Neural progenitor cell (in vitro differentiated cells): Measurements from ENCODE around the gene PCGF6. TPM values are rescaled to one million over a fixed set of nuclear protein-coding genes. Genes with fewer than 3 reads are reported as not detected.

Experiments used
- DNase-seq: peaks from one replicate; pipeline ENCODE4 v3.0.0-alpha.2; 2016; ENCODE audit warnings: low spot score
- H2AFZ ChIP-seq: fragments of 200-600 bp; sonication (generic); replicated peaks from 2 replicates; pipeline ENCODE4 v1.6.1; 2016; ENCODE audit warnings: antibody characterized with exemption
- H3F3A ChIP-seq: fragments of 200-600 bp; sonication (generic); 2 replicates; pipeline ENCODE4 v1.6.1; 2016; ENCODE audit warnings: antibody characterized with exemption, low read depth
- H3K27ac ChIP-seq: fragments of 200-600 bp; sonication (generic); 2 replicates; pipeline ENCODE4 v1.5.1; 2016; ENCODE audit warnings: mild to moderate bottlenecking
- H3K27me3 ChIP-seq: fragments of 200-600 bp; sonication (generic); 2 replicates; pipeline ENCODE4 v1.6.1; 2016; ENCODE audit warnings: mild to moderate bottlenecking, moderate library complexity
- H3K36me3 ChIP-seq: fragments of 200-600 bp; sonication (generic); 2 replicates; pipeline ENCODE4 v1.5.1; 2016
- H3K4me1 ChIP-seq: fragments of 200-600 bp; sonication (generic); 2 replicates; pipeline ENCODE4 v1.6.1; 2016; ENCODE audit warnings: mixed run types
- H3K4me2 ChIP-seq: fragments of 200-600 bp; sonication (generic); 2 replicates; pipeline ENCODE4 v1.6.1; 2016
- H3K4me3 ChIP-seq: fragments of 200-600 bp; sonication (generic); 2 replicates; pipeline ENCODE4 v1.5.1; 2016
- H3K79me2 ChIP-seq: fragments of 200-600 bp; sonication (generic); 2 replicates; pipeline ENCODE4 v1.6.1; 2016; ENCODE audit warnings: low read depth
- H3K9ac ChIP-seq: fragments of 200-600 bp; sonication (generic); 2 replicates; pipeline ENCODE4 v1.6.1; 2016
- H3K9me3 ChIP-seq: fragments of 200-600 bp; sonication (generic); 2 replicates; pipeline ENCODE4 v1.5.1; 2016; ENCODE audit warnings: low read depth
- H4K20me1 ChIP-seq: fragments of 200-600 bp; sonication (generic); 2 replicates; pipeline ENCODE4 v1.6.1; 2016; ENCODE audit warnings: low read depth
- H3K27ac Mint-ChIP-seq: 3 replicates; pipeline ENCODE4 v1.8.0; 2021; ENCODE audit warnings: mixed read lengths
- H3K27me3 Mint-ChIP-seq: 2 replicates; pipeline ENCODE4 v1.8.0; 2022; ENCODE audit warnings: low read depth, mild to moderate bottlenecking, inconsistent platforms, moderate library complexity, mixed read lengths; ENCODE audit not compliant: insufficient read depth
- H3K36me3 Mint-ChIP-seq: 3 replicates; pipeline ENCODE4 v1.8.0; 2021; ENCODE audit warnings: mixed read lengths
- H3K4me1 Mint-ChIP-seq: 3 replicates; pipeline ENCODE4 v1.8.0; 2021; ENCODE audit warnings: mixed read lengths
- H3K4me3 Mint-ChIP-seq: 3 replicates; pipeline ENCODE4 v1.8.0; 2021; ENCODE audit warnings: mild to moderate bottlenecking, moderate library complexity, mixed read lengths
- H3K9me3 Mint-ChIP-seq: 3 replicates; pipeline ENCODE4 v1.8.0; 2020; ENCODE audit warnings: mixed read lengths
- EZH2 ChIP-seq: fragments of 200-600 bp; sonication (generic); IDR thresholded peaks from 2 replicates; pipeline ENCODE4 v1.6.1; 2017; ENCODE audit warnings: antibody characterized with exemption, mild to moderate bottlenecking, moderate library complexity
- EZH2phosphoT487 ChIP-seq: fragments of 200-600 bp; sonication (generic); IDR thresholded peaks from 2 replicates; pipeline ENCODE4 v1.6.1; 2017; ENCODE audit warnings: antibody characterized with exemption
- total RNA-seq: library from RNA; depleted of rRNA; stranded (reverse); fragments of >200 nt; gene quantifications from 2 replicates; pipeline ENCODE4 v1.2.3, GENCODE V29; 2015; ENCODE audit warnings: low replicate concordance
- TF ChIP-seq, protein P1 (sequence below): fragments of 200-600 bp; sonication (generic); IDR thresholded peaks from 2 replicates; pipeline ENCODE4 v1.5.1; 2017; ENCODE audit warnings: antibody characterized with exemption, mild to moderate bottlenecking

PCGF6 gene
- total RNA-seq, 1 donor from 2014 or later: 28.8 TPM

DNA sequence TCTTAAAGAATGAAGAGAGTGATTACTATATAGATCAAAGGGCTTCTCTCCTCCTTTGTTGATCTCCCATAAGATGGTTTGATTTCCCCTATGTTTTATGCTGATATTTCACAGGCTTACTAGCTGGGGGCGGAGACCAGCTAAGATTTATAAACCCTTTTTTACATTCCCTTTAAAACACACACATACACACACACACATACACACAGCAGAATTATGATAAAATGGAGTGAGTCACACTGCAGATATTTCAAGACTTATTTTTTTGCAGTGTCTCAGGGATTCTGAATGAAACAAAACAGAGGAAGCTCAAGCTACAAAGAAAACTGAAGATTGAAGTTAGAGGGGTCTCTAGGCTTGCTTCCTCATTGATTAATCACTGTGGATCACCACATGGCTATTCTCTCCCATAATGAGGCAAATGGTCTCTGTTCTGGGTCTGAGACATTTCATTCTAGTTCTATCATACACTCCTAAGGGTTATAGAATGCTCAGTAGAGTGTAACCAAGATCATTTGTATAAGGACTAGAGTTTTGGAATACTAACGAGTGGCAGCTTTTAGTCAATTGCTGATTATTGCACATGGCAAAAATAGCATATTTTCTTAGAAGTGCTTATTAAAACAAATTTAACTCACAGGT is 55.4 kb downstream of the PCGF6 start:
- Histone ChIP-seq H3K4me1 (no peaks in the 10 kb centered on the region), H3K27me3 (no peaks in the 10 kb centered on the region), H3K4me3 (no peak overlapping the region), H3K9me3 (no peaks in the 10 kb centered on the region), H2AFZ (no peak overlapping the region), H3F3A (no peaks in the 10 kb centered on the region), H3K79me2 (no peaks in the 10 kb centered on the region), H3K27ac (no peak overlapping the region), H3K9ac (no peak overlapping the region), H3K36me3 (no peaks in the 10 kb centered on the region), H4K20me1 (no peaks in the 10 kb centered on the region), H3K4me2 (no peak overlapping the region)
- Mint-ChIP-seq H3K4me1 (no peaks in the 10 kb centered on the region), H3K9me3 (no peaks in the 10 kb centered on the region), H3K27ac (no peak overlapping the region), H3K36me3 (no peaks in the 10 kb centered on the region), H3K4me3 (no peak overlapping the region), H3K27me3 (peaks cover 2% of the 10 kb centered on the region)
- TF ChIP-seq, protein P1, sequence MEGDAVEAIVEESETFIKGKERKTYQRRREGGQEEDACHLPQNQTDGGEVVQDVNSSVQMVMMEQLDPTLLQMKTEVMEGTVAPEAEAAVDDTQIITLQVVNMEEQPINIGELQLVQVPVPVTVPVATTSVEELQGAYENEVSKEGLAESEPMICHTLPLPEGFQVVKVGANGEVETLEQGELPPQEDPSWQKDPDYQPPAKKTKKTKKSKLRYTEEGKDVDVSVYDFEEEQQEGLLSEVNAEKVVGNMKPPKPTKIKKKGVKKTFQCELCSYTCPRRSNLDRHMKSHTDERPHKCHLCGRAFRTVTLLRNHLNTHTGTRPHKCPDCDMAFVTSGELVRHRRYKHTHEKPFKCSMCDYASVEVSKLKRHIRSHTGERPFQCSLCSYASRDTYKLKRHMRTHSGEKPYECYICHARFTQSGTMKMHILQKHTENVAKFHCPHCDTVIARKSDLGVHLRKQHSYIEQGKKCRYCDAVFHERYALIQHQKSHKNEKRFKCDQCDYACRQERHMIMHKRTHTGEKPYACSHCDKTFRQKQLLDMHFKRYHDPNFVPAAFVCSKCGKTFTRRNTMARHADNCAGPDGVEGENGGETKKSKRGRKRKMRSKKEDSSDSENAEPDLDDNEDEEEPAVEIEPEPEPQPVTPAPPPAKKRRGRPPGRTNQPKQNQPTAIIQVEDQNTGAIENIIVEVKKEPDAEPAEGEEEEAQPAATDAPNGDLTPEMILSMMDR: no peak
- TF ChIP-seq EZH2: no peak
- no peak for TF ChIP-seq EZH2phosphoT487
- DNase-seq: no peak

GRCh38 chr10:103291588-103291987 is 59.4 kb downstream of the PCGF6 start:
- no peaks in the 10 kb centered on the region for H3K79me2 ChIP-seq
- H3K27ac ChIP-seq: no peak overlapping the region
- no peak overlapping the region for H3K9ac ChIP-seq
- H3F3A ChIP-seq: no peaks in the 10 kb centered on the region
- Mint-ChIP-seq H3K27me3 (peaks cover 2% of the 10 kb centered on the region), H3K36me3 (no peaks in the 10 kb centered on the region), H3K4me1 (no peaks in the 10 kb centered on the region), H3K27ac (no peak overlapping the region), H3K9me3 (no peaks in the 10 kb centered on the region), H3K4me3 (no peak overlapping the region)
- no peaks in the 10 kb centered on the region for H4K20me1 ChIP-seq
- DNase-seq: no peak
- H3K9me3 ChIP-seq: no peaks in the 10 kb centered on the region
- H3K27me3 ChIP-seq: no peaks in the 10 kb centered on the region
- TF ChIP-seq EZH2phosphoT487: no peak
- TF ChIP-seq, protein P1: no peak
- no peak for TF ChIP-seq EZH2
- no peak overlapping the region for H3K4me2 ChIP-seq
- H2AFZ ChIP-seq: no peak overlapping the region
- H3K4me1 ChIP-seq: no peaks in the 10 kb centered on the region
- H3K4me3 ChIP-seq: no peak overlapping the region
- no peaks in the 10 kb centered on the region for H3K36me3 ChIP-seq

DNA sequence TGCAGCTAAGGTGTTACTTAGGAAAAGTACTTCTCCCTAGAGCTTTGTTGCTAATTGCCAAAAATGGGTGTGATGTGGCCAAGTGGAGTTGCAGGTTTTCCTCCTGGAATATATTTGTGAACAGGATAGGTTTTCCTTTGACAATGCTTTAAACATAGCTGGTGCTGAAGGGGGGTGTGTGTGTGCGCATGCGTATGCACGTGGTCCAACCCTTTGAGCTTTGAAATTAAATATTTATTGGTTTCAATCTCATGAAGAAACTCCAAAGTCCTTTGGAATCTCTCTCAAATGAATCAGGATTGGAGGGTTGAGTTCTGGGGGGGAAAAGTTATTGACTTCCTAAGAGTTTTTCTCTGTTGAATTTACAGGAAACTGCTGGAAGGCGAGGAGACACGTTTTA is 62.9 kb downstream of the PCGF6 start:
- H3K27me3 Mint-ChIP-seq: peaks cover 6% of the 10 kb centered on the region
- H3K9me3 Mint-ChIP-seq: no peaks in the 10 kb centered on the region
- H3K27ac Mint-ChIP-seq: no peak overlapping the region
- no peak overlapping the region for H3K4me3 ChIP-seq
- H3K27me3 ChIP-seq: no peaks in the 10 kb centered on the region
- H3K4me1 Mint-ChIP-seq: no peaks in the 10 kb centered on the region
- no peak overlapping the region for H3K27ac ChIP-seq
- no peaks in the 10 kb centered on the region for H3K4me1 ChIP-seq
- H3K9ac ChIP-seq: no peak overlapping the region
- H3F3A ChIP-seq: no peaks in the 10 kb centered on the region
- no peak for DNase-seq
- no peak overlapping the region for H2AFZ ChIP-seq
- no peak overlapping the region for H3K4me3 Mint-ChIP-seq
- H3K36me3 ChIP-seq: no peaks in the 10 kb centered on the region
- no peaks in the 10 kb centered on the region for H3K79me2 ChIP-seq
- H3K9me3 ChIP-seq: no peaks in the 10 kb centered on the region
- H4K20me1 ChIP-seq: no peaks in the 10 kb centered on the region
- no peaks in the 10 kb centered on the region for H3K36me3 Mint-ChIP-seq
- no peak overlapping the region for H3K4me2 ChIP-seq
- TF ChIP-seq, protein P1: no peak
- TF ChIP-seq EZH2phosphoT487: no peak
- no peak for TF ChIP-seq EZH2
